ENCODE measurements around the gene EEF1A2.

The EEF1A2 gene

GRCh38 chr20:63544958-63545516, 46.2 kb upstream of the EEF1A2 start:
- Histone ChIP-seq H2AFZ (ENCODE audit: low read length) (no peak overlapping the region), H3K4me2 (ENCODE audit: low read depth, low read length) (no peak overlapping the region), H4K20me1 (ENCODE audit: insufficient read depth, low read length) (no peaks in the 10 kb centered on the region; the same call in 1 of the 2 replicates), H3K36me3 (replicated peaks; ENCODE audit: insufficient read depth, low read length) (no peaks in the 10 kb centered on the region), H3F3A (ENCODE audit: insufficient read depth, low read length) (no peaks in the 10 kb centered on the region), H3K27ac (ENCODE audit: low read length) (no peak overlapping the region), H3K4me3 (ENCODE audit: low read length) (no peak overlapping the region), H3K79me2 (ENCODE audit: low read length) (no peaks in the 10 kb centered on the region), H3K9me3 (replicated peaks; ENCODE audit: insufficient read depth, low read length) (no peaks in the 10 kb centered on the region), H3K27me3 (replicated peaks; ENCODE audit: insufficient read depth, low read length) (peaks cover 96% of the 10 kb centered on the region), H3K9ac (ENCODE audit: low read length) (no peak overlapping the region), H3K9me2 (replicated peaks; ENCODE audit: insufficient read depth, low read length) (no peaks in the 10 kb centered on the region), H3K4me1 (ENCODE audit: low read length) (no peaks in the 10 kb centered on the region)
- no peak for DNase-seq
- TF ChIP-seq EZH2 (optimal IDR thresholded peaks at IDR 0.05; ENCODE audit: low read depth, low read length) (no peak), EZH2phosphoT487 (IDR thresholded peaks at IDR 0.05; ENCODE audit: low read length) (no peak)
- TF ChIP-seq, protein P1, sequence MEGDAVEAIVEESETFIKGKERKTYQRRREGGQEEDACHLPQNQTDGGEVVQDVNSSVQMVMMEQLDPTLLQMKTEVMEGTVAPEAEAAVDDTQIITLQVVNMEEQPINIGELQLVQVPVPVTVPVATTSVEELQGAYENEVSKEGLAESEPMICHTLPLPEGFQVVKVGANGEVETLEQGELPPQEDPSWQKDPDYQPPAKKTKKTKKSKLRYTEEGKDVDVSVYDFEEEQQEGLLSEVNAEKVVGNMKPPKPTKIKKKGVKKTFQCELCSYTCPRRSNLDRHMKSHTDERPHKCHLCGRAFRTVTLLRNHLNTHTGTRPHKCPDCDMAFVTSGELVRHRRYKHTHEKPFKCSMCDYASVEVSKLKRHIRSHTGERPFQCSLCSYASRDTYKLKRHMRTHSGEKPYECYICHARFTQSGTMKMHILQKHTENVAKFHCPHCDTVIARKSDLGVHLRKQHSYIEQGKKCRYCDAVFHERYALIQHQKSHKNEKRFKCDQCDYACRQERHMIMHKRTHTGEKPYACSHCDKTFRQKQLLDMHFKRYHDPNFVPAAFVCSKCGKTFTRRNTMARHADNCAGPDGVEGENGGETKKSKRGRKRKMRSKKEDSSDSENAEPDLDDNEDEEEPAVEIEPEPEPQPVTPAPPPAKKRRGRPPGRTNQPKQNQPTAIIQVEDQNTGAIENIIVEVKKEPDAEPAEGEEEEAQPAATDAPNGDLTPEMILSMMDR (IDR thresholded peaks at IDR 0.05; ENCODE audit: low read length) = no peak

- H3K27ac ChIP-seq (ENCODE audit: low read length) = no peak overlapping the region
Measured at GRCh38 chr20:63544241-63544957, 45.5 kb upstream of the EEF1A2 start.

GRCh38 chr20:63543733-63544132, 44.9 kb upstream of the EEF1A2 start:
- Histone ChIP-seq H3K4me1 (ENCODE audit: low read length) (no peaks in the 10 kb centered on the region), H3K4me3 (ENCODE audit: low read length) (no peak overlapping the region), H3K27ac (ENCODE audit: low read length) (no peak overlapping the region), H3F3A (ENCODE audit: insufficient read depth, low read length) (no peaks in the 10 kb centered on the region), H3K27me3 (replicated peaks; ENCODE audit: insufficient read depth, low read length) (peaks cover 99% of the 10 kb centered on the region), H3K9me2 (replicated peaks; ENCODE audit: insufficient read depth, low read length) (no peaks in the 10 kb centered on the region), H3K9me3 (replicated peaks; ENCODE audit: insufficient read depth, low read length) (no peaks in the 10 kb centered on the region), H3K4me2 (ENCODE audit: low read depth, low read length) (no peak overlapping the region), H3K9ac (ENCODE audit: low read length) (no peak overlapping the region), H3K79me2 (ENCODE audit: low read length) (no peaks in the 10 kb centered on the region), H2AFZ (ENCODE audit: low read length) (no peak overlapping the region), H3K36me3 (replicated peaks; ENCODE audit: insufficient read depth, low read length) (no peaks in the 10 kb centered on the region), H4K20me1 (ENCODE audit: insufficient read depth, low read length) (no peaks in the 10 kb centered on the region; the same call in 1 of the 2 replicates)
- TF ChIP-seq, protein P1 (IDR thresholded peaks at IDR 0.05; ENCODE audit: low read length) = no peak
- TF ChIP-seq EZH2 (optimal IDR thresholded peaks at IDR 0.05; ENCODE audit: low read depth, low read length) = no peak
- TF ChIP-seq EZH2phosphoT487 (IDR thresholded peaks at IDR 0.05; ENCODE audit: low read length) = no peak
- no peak for DNase-seq

More at GRCh38 chr20:63544241-63544957, 45.5 kb upstream of the EEF1A2 start:
- no peak overlapping the region for H3K4me2 ChIP-seq (ENCODE audit: low read depth, low read length)
- TF ChIP-seq EZH2phosphoT487 (IDR thresholded peaks at IDR 0.05; ENCODE audit: low read length) = no peak
- TF ChIP-seq, protein P1 (IDR thresholded peaks at IDR 0.05; ENCODE audit: low read length) = no peak
- TF ChIP-seq EZH2 (optimal IDR thresholded peaks at IDR 0.05; ENCODE audit: low read depth, low read length) = no peak
- no peak for DNase-seq
- no peaks in the 10 kb centered on the region for H3K4me1 ChIP-seq (ENCODE audit: low read length)
- no peaks in the 10 kb centered on the region for H3K9me2 ChIP-seq (replicated peaks; ENCODE audit: insufficient read depth, low read length)
- H3K27me3 ChIP-seq (replicated peaks; ENCODE audit: insufficient read depth, low read length) = peaks cover 96% of the 10 kb centered on the region
- no peak overlapping the region for H3K4me3 ChIP-seq (ENCODE audit: low read length)
- no peaks in the 10 kb centered on the region for H3K9me3 ChIP-seq (replicated peaks; ENCODE audit: insufficient read depth, low read length)
- no peaks in the 10 kb centered on the region for H3F3A ChIP-seq (ENCODE audit: insufficient read depth, low read length)
- no peak overlapping the region for H2AFZ ChIP-seq (ENCODE audit: low read length)
- no peaks in the 10 kb centered on the region for H3K79me2 ChIP-seq (ENCODE audit: low read length)
- no peaks in the 10 kb centered on the region; the same call in 1 of the 2 replicates for H4K20me1 ChIP-seq (ENCODE audit: insufficient read depth, low read length)
- H3K9ac ChIP-seq (ENCODE audit: low read length) = no peak overlapping the region
- H3K36me3 ChIP-seq (replicated peaks; ENCODE audit: insufficient read depth, low read length) = no peaks in the 10 kb centered on the region

Data from MM.1S (cell line).